GM19240 (cell line): ENCODE measurements around the gene TLX2.
"Not testable (repeated sequence)": the region's sequence is repeated elsewhere in the genome, so short reads cannot be mapped to it uniquely, and the experiment has no call there.

Source experiments
- DNase-seq: peaks from one replicate; pipeline ENCODE4 v3.0.0; 2011; ENCODE audit warnings: low spot score; ENCODE audit not compliant: insufficient read length

TLX2 gene

DNA sequence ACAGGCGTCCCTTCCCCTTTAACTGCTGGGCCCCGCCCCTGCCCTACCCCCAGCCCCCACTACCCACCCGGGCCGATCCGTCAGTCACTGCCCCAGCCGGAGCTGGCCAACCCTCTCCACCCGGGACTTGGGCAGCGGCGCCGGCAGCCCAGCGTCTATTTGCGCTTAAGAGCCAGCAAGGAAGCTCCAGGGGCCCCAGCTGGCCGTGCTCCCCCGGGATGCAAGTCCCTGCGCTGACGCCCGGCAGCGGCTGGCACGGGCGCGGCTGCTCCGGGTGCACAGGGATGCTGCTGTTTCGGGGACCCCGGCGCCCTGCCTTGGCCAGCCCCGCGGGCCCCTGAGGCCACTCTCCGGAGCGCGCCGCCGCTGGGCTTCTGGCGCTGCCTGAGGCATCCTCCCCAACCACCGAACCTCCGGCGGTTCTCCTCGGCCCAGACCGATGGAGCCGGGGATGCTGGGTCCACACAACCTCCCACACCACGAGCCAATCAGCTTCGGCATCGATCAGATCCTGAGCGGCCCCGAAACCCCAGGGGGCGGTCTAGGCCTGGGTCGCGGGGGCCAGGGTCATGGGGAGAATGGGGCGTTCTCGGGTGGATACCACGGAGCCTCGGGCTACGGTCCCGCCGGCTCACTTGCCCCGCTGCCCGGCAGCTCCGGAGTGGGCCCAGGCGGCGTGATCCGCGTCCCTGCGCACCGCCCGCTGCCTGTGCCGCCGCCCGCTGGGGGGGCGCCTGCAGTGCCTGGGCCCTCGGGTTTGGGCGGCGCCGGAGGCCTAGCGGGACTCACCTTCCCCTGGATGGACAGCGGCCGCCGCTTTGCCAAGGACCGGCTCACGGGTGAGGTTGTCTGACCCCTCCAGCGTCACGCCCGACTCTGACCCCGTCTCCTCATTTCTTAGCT lies at the start of gene TLX2:
Gene TLX2, plus strand, starts transcription at position 83 of the 903 bp plus-strand sequence. Its CDS starts 357 bp downstream, at position 440.
- no peak for DNase-seq

DNA sequence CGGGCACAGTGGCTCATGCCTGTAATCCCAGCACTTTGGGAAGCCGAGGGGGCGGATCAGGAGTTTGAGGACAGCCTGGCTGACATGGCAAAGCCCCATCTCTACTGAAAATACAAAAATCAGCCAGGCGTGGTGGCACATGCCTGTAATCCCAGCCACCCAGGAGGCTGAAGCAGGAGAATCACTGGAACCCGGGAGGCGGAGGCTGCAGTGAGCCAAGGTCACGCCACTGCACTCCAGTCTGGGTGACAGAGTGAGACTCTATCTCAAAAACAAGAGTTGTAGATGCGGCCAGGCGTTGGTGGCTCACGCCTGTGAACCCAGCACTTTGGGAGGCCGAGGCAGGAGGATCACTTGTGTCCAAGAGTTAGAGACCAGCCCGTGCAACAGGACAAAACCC lies 43.5 kb upstream of the TLX2 start:
- DNase-seq, result not testable (repeated sequence)

- no peak for DNase-seq
These were observed 42.8 kb upstream of the TLX2 start for GRCh38 chr2:74471332-74472065.

GRCh38 chr2:74472086-74472944 lies 41.9 kb upstream of the TLX2 start, which contains the start of gene MRPL53:
TSS of gene MRPL53 (minus strand) at chr2:74472680. CDS start at chr2:74472660, 20 bp downstream.
- peak; percentile 57 for DNase-seq

DNA sequence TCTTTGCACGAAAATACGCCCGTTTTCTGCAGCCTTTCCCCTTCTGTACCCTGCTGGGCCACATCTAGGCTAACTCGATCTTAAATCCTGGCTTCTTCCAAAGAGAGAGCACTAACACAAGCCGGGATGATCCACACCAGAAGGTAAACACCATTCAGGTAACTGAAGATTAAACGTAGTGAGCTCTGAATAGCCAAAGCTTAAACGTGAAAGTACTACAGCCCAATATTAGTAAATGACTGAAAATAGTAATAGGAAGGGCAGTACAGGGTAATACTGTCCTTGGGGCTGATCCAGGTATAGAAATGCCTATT lies 41.3 kb upstream of the TLX2 start:
- no peak for DNase-seq

- no peak for DNase-seq
These were observed 39.8 kb upstream of the TLX2 start for GRCh38 chr2:74474481-74474880.

DNA sequence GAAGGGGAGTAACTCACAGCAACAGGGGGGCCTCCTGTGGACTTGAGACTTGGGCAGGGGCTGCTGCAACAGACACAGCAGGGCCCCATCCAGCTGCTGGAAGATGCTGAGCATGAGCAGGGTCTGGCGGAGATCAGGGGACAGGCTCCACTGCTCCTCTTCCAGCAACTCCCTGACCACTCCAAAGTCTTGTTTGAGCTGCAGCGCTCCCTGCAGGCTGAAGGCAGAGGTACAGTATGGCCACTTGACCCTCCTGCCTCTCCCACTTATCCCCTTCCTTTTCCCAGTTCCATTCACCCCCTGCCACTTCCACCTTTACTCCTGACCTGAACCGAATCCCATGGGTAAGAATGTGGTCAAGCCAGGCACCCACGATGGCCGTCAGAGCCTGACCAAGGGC lies 39.4 kb upstream of the TLX2 start:
- DNase-seq, result no peak

DNA sequence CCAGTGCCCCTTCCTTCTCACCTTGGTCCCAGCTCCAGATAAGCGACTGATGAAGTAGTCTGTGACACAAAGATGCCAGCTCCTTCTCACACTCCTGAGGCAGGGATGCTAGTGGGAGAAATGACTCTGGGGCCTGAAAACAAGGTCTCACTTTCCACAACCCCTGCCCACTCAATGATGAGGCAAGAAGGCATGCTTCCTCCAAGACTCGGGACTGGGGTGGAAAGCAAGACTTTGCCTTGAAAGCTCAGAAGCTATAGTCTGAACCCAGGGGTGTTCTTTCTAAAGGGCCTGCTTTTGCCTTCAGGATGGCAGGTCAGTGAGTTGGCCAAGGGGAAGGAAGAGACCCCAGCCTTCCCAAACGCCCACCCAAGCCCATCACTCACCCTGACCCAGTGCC lies 32.8 kb upstream of the TLX2 start:
- DNase-seq, result no peak

- DNase-seq, result no peak
These were observed 32.1 kb upstream of the TLX2 start for GRCh38 chr2:74481961-74482800.

DNA sequence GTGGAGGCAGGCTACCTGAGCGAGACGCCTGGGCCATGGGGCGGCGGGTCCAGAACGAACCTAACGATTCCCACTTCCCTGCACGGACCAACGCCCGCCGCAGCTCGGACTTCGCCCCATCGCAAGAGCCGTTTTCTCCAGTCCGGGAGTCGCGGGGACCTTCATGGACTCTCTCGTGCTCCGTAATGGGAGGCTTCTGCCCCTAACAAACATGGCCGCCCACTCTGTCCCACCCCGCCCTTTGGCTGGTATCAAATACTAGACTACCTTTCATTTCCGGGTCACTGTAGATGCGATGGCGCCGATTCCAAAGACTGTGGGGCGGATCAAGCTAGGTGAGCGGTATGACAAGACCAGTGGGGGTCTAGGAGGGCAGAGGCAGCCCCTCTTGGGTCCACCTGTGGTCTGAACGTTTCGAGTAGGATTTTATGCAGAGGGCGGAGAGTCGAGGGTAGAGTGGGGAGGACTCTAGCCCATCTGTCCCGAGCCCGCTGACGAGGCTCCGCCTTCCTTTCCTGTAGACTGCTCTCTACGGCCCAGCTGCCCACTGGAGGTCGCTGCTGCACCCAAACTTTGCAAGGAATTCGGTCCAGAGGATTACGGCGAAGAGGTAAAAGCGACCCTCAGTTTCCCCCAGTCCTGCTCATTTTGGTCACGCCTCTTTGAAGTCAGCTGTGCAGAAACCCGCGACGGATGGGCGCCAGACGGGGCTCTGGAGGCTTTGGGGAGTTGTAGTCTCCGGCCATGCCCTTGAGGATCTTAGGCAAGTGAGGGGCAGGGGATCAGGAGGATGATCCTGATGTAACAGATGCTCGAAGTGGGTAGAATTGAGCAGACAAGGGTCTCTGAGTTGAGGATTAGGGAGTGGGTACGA lies 31.2 kb upstream of the TLX2 start, which contains the start of the genes CCDC142 and TTC31:
Gene CCDC142, minus strand, starts transcription at position 198 of the 874 bp plus-strand sequence. Its CDS starts 161 bp downstream, at position 37.
Gene TTC31, plus strand, starts transcription at position 281 of the 874 bp plus-strand sequence. Its CDS starts 15 bp downstream, at position 296.
- DNase-seq, result peak; percentile 89

GRCh38 chr2:74483675-74484164 lies 30.5 kb upstream of the TLX2 start:
- DNase-seq, result not testable (repeated sequence)

DNA sequence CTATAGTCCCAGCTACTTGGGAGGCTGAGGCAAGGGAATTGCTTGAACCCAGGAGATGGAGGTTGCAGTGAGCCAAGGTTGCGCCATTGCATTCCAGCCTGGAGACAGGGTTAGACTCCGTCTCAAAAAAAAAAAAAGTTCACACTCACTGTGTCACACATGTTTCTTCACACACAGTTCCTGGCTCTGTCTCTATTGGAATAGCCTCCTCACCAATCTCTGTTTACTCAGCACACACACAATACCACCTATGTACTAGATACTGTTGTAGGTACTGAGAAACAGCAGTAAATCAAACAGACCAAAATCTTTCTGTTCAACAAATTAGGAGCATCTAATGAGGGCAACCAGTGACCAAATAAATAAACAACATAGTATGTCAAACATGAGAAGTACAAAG lies 28.1 kb upstream of the TLX2 start:
- no peak for DNase-seq

DNA sequence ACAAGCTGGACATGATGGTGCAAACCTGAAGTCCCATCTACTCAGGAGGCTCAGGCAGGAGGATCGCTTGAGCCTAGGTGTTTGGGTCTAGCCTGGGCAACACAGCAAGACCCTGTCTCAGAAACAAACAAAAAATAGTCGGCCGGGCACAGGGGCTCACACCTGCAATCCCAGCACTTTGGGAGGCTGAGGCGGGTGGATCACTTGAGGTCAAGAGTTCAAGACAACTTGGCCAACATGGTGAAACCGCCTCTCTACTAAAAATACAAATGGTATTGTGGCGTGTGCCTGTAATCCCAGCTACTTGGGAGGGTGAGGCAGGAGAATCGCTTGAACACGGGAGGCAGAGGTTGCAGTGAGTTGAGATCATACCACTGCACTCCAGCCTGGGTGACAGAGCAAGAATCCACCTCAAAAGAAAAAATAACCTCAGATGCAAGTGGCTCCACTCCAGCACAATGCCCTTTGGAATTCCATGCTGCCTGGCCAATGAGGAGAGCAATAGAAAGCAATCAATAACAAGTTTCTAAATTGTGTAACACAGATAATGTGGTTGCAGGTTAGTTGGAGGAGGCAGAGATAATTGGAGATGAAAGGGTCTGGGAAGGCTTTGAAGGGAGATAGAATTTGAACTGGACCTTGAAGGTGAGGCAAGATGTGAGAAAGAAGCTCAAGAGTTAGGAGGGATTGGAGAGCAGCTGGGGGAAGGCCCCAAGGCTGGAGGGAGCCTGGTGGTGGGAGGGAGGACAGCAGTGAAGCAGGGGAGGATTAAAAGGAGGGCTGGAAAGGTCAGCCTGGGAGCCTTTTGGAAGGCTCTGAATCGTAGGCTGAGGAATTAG lies 25.4 kb upstream of the TLX2 start:
- DNase-seq, result no peak

GRCh38 chr2:74489906-74490305 lies 24.3 kb upstream of the TLX2 start:
- DNase-seq, result no peak

DNA sequence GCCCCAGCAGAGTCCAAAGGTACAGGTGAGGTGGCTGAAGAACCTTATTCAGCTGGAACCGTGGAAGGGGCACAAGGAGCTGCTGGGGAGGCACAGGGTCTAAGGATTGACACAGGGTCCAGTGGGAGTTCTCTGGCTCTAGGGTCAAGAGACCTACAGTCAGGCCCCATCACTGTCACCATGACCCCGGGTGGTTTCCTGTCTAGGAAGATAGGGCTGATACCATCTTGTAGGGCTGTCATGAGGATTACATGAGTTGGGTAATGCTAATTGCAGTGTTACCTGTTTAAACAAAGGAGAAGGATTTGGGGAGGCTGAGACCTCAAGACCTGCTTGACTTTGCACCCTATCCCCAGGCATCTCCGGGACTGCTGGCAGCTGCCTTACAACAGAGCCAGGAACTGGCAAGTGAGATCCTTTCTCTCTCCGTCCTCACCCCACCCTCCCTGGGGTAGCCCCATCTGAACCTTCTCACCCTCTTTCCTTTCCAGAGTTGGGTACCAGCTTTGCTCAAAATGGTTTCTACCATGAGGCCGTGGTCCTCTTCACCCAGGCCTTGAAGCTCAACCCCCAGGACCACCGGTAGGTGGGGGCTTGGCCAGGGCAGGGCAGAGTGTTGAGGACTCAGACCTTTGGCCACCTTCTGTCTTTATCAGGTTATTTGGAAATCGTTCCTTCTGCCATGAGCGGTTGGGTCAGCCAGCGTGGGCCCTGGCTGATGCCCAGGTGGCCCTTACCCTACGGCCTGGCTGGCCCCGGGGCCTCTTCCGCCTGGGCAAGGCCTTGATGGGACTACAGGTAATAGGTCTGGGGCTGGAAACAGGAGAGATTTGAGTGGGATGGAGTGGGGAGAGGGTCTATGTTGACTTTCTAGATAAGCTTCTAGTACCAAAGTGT lies 22.4 kb upstream of the TLX2 start:
- DNase-seq, result no peak

DNA sequence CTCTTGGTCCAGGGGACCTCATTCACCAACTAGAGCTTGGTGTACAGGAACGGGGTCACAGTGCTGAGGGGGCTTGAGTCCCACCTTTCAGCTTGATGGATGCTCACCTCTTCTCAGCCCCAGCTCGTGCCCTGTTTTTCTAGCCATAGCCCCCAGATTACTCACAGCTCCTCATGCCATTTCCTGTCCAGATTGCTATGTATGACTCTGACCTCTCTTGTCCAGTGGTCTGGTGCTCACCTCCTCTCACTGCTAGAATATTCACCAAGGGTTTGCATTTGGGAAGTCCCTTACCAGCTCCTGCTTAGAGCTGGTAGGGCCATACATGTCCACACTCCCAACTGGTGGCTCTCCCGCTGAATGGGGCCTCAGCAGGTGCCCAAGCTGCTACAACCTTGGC lies 20.7 kb upstream of the TLX2 start:
- no peak for DNase-seq

GRCh38 chr2:74495440-74495839 lies 18.8 kb upstream of the TLX2 start:
- no peak for DNase-seq
